HepG2 (cell line): ENCODE results near the gene RNF40. TPM values are rescaled to one million over a fixed set of nuclear protein-coding genes. Genes with fewer than 3 reads are reported as not detected.

Experiments
- CBX2 ChIP-seq, 2 experiments: fragments of 200-600 bp in 1 of 2; sonication (generic); formaldehyde crosslinking in 1 of 2; IDR thresholded peaks; 2 replicates each; pipeline versions ENCODE4 v1.7.0 to v1.8.1; 2018 to 2022; ENCODE audit warnings: low read depth in 2 of 2, low read length in 1 of 2, mild to moderate bottlenecking in 1 of 2, missing genetic modification reagents in 1 of 2
- GTF2F1 ChIP-seq: fragments of 150-350 bp; IDR thresholded peaks from 2 replicates; pipeline ENCODE4 v1.6.1; 2014; ENCODE audit warnings: low read length
- IKZF5 ChIP-seq: IDR thresholded peaks from 2 replicates; pipeline ENCODE4 v1.6.1; 2018; ENCODE audit warnings: missing genetic modification reagents, mild to moderate bottlenecking, missing compliant biosample characterization
- KLF13 ChIP-seq: sonication (generic); formaldehyde crosslinking; IDR thresholded peaks from 2 replicates; pipeline ENCODE4 v1.4.0; 2020; ENCODE audit warnings: mild to moderate bottlenecking, missing genetic modification reagents
- LCORL ChIP-seq, 2 experiments: fragments of 450-650 bp in 1 of 2; sonication (generic) in 1 of 2; formaldehyde crosslinking in 1 of 2; IDR thresholded peaks; 2 replicates each; pipeline versions ENCODE4 v1.5.0 to v1.6.1; 2017 to 2020; ENCODE audit warnings: antibody characterized with exemption in 1 of 2, missing genetic modification reagents in 1 of 2
- MED8 ChIP-seq: sonication (generic); formaldehyde crosslinking; IDR thresholded peaks from 2 replicates; pipeline ENCODE4 v1.8.1; 2023; ENCODE audit warnings: mild to moderate bottlenecking, missing genetic modification reagents; ENCODE audit not compliant: insufficient replicate concordance
- NFE2L1 ChIP-seq: sonication (generic); formaldehyde crosslinking; IDR thresholded peaks from 2 replicates; pipeline ENCODE4 v1.4.0; 2020; ENCODE audit warnings: missing genetic modification reagents, mild to moderate bottlenecking, borderline replicate concordance
- PRMT3 ChIP-seq: sonication (generic); formaldehyde crosslinking; IDR thresholded peaks from 2 replicates; pipeline ENCODE4 v1.8.1; 2022; ENCODE audit warnings: low read depth, mild to moderate bottlenecking, moderate library complexity, missing genetic modification reagents, borderline replicate concordance
- REXO4 ChIP-seq: sonication (generic); formaldehyde crosslinking; IDR thresholded peaks from 2 replicates; pipeline ENCODE4 v1.8.0; 2022; ENCODE audit warnings: missing genetic modification reagents, mild to moderate bottlenecking, borderline replicate concordance
- SRSF9 ChIP-seq: fragments of 200-400 bp; formaldehyde crosslinking; IDR thresholded peaks from 2 replicates; pipeline ENCODE4 v1.6.1; 2018; ENCODE audit warnings: borderline replicate concordance, mild to moderate bottlenecking, low read depth, low read length; ENCODE audit not compliant: insufficient read depth, poor library complexity, severe bottlenecking
- STAT5B ChIP-seq: sonication (generic); formaldehyde crosslinking; IDR thresholded peaks from 2 replicates; pipeline ENCODE4 v1.4.0; 2020; ENCODE audit warnings: missing genetic modification reagents
- TEAD2 ChIP-seq: sonication (generic); formaldehyde crosslinking; IDR thresholded peaks from 2 replicates; pipeline ENCODE4 v1.9.0; 2021; ENCODE audit warnings: missing genetic modification reagents
- ZNF331 ChIP-seq: sonication (generic); formaldehyde crosslinking; IDR thresholded peaks from 2 replicates; pipeline ENCODE4 v1.4.0; 2020; ENCODE audit warnings: missing genetic modification reagents
- ZNF430 ChIP-seq: sonication (generic); formaldehyde crosslinking; IDR thresholded peaks from 2 replicates; pipeline ENCODE4 v1.9.0; 2021; ENCODE audit warnings: mild to moderate bottlenecking, missing genetic modification reagents
- ZNF432 ChIP-seq: sonication (generic); formaldehyde crosslinking; IDR thresholded peaks from 2 replicates; pipeline ENCODE4 v1.5.0; 2020; ENCODE audit warnings: missing genetic modification reagents, mild to moderate bottlenecking, borderline replicate concordance
- ZNF772 ChIP-seq: sonication (generic); formaldehyde crosslinking; IDR thresholded peaks from 2 replicates; pipeline ENCODE4 v1.5.0; 2020; ENCODE audit warnings: mild to moderate bottlenecking, missing genetic modification reagents
- ZZZ3 ChIP-seq: sonication (generic); formaldehyde crosslinking; IDR thresholded peaks from 2 replicates; pipeline ENCODE4 v1.4.0; 2020; ENCODE audit warnings: missing genetic modification reagents, mild to moderate bottlenecking, borderline replicate concordance
- polyA plus RNA-seq, 8 experiments: library from polyadenylated mRNA; depleted of rRNA in 3 of 8; stranded (reverse) in 7 of 8; unstranded in 1 of 8; fragments of >200 nt; fragmentation: Illumina TruSeq in 4 of 8; extraction: Trizol in 4 of 8; gene quantifications; 2 replicates each; pipeline versions ENCODE4 v1.2.1 to v1.2.3, GENCODE V29; 2011 to 2016; ENCODE audit warnings: low read depth in 4 of 8, missing spikeins in 1 of 8, mixed read lengths in 1 of 8; ENCODE audit not compliant: insufficient read depth in 1 of 8
- total RNA-seq, 5 experiments: library from RNA; depleted of rRNA; stranded (reverse); fragments of >200 nt; fragmentation: Illumina TruSeq; extraction: Trizol; gene quantifications; 2 replicates each; pipeline ENCODE4 v1.2.3, GENCODE V29; 2016; ENCODE audit warnings: low read depth in 1 of 5
- TF ChIP-seq, protein P1 (sequence below), 2 experiments: fragments of 450-650 bp in 1 of 2; sonication (generic) in 1 of 2; formaldehyde crosslinking; IDR thresholded peaks; 2 replicates each; pipeline versions ENCODE4 v1.5.0 to v1.8.0; 2020 to 2022; ENCODE audit warnings: mild to moderate bottlenecking in 1 of 2, missing genetic modification reagents in 1 of 2
- TF ChIP-seq, protein P2 (sequence below): sonication (generic); formaldehyde crosslinking; IDR thresholded peaks from 2 replicates; pipeline ENCODE4 v1.4.0; 2020; ENCODE audit warnings: missing genetic modification reagents, mild to moderate bottlenecking, borderline replicate concordance
- TF ChIP-seq, protein P3 (sequence below): sonication (generic); formaldehyde crosslinking; IDR thresholded peaks from 2 replicates; pipeline ENCODE4 v1.4.0; 2020; ENCODE audit warnings: missing genetic modification reagents, borderline replicate concordance
- TF ChIP-seq, protein P4 (sequence below): sonication (generic); formaldehyde crosslinking; IDR thresholded peaks from 2 replicates; pipeline ENCODE4 v1.5.0; 2020; ENCODE audit warnings: missing genetic modification reagents

RNF40 gene
- total and polyA plus RNA-seq, 2 of the 13 experiments (the other 11 are each of a cell fraction or from before 2014, with no cell fraction given), result 84.0 to 85.6 TPM

- TF ChIP-seq, protein P1, sequence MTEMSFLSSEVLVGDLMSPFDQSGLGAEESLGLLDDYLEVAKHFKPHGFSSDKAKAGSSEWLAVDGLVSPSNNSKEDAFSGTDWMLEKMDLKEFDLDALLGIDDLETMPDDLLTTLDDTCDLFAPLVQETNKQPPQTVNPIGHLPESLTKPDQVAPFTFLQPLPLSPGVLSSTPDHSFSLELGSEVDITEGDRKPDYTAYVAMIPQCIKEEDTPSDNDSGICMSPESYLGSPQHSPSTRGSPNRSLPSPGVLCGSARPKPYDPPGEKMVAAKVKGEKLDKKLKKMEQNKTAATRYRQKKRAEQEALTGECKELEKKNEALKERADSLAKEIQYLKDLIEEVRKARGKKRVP (CRISPR knock-in tag; IDR thresholded peaks at IDR 0.05), result peak in 1 of 2 experiments; percentile 96; a peak in 2 of 4 replicates
- TF ChIP-seq ZNF432 (CRISPR knock-in tag), result no peak
- no peak for TF ChIP-seq LCORL (IDR thresholded peaks at IDR 0.05)
- peak; percentile 97 for TF ChIP-seq LCORL (CRISPR knock-in tag; IDR thresholded peaks at IDR 0.05)
- no peak for TF ChIP-seq TEAD2 (CRISPR knock-in tag)
- TF ChIP-seq STAT5B, result peak; percentile 44; the same call in 1 of the 2 replicates
- TF ChIP-seq NFE2L1 (CRISPR knock-in tag), result peak; percentile 22; the same call in 1 of the 2 replicates
- TF ChIP-seq, protein P2, sequence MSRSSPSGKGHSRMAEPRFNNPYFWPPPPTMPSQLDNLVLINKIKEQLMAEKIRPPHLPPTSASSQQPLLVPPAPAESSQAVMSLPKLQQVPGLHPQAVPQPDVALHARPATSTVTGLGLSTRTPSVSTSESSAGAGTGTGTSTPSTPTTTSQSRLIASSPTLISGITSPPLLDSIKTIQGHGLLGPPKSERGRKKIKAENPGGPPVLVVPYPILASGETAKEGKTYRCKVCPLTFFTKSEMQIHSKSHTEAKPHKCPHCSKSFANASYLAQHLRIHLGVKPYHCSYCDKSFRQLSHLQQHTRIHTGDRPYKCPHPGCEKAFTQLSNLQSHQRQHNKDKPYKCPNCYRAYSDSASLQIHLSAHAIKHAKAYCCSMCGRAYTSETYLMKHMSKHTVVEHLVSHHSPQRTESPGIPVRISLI (CRISPR knock-in tag), result peak; percentile 40
- peak; percentile 97 for TF ChIP-seq ZNF772 (CRISPR knock-in tag)
- no peak for TF ChIP-seq CBX2 (IDR thresholded peaks at IDR 0.05; ENCODE audit: low read depth, low read length)
- peak; percentile 31; the same call in 1 of the 2 replicates for TF ChIP-seq CBX2 (CRISPR knock-in tag; IDR thresholded peaks at IDR 0.05; ENCODE audit: low read depth)
- TF ChIP-seq ZZZ3 (CRISPR knock-in tag), result peak; percentile 54
- no peak for TF ChIP-seq GTF2F1
- TF ChIP-seq IKZF5, result peak; percentile 94
- TF ChIP-seq KLF13 (CRISPR knock-in tag), result peak; percentile 65; the same call in 1 of the 2 replicates
- TF ChIP-seq, protein P3, sequence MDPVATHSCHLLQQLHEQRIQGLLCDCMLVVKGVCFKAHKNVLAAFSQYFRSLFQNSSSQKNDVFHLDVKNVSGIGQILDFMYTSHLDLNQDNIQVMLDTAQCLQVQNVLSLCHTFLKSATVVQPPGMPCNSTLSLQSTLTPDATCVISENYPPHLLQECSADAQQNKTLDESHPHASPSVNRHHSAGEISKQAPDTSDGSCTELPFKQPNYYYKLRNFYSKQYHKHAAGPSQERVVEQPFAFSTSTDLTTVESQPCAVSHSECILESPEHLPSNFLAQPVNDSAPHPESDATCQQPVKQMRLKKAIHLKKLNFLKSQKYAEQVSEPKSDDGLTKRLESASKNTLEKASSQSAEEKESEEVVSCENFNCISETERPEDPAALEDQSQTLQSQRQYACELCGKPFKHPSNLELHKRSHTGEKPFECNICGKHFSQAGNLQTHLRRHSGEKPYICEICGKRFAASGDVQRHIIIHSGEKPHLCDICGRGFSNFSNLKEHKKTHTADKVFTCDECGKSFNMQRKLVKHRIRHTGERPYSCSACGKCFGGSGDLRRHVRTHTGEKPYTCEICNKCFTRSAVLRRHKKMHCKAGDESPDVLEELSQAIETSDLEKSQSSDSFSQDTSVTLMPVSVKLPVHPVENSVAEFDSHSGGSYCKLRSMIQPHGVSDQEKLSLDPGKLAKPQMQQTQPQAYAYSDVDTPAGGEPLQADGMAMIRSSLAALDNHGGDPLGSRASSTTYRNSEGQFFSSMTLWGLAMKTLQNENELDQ, result 0 out of 2 replicates have a peak, but pooled peaks have one; percentile 9
- TF ChIP-seq REXO4 (CRISPR knock-in tag), result peak; percentile 79; the same call in 1 of the 2 replicates
- TF ChIP-seq, protein P4, sequence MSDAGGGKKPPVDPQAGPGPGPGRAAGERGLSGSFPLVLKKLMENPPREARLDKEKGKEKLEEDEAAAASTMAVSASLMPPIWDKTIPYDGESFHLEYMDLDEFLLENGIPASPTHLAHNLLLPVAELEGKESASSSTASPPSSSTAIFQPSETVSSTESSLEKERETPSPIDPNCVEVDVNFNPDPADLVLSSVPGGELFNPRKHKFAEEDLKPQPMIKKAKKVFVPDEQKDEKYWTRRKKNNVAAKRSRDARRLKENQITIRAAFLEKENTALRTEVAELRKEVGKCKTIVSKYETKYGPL (CRISPR knock-in tag), result no peak; the same call in 1 of the 2 replicates
- no peak for TF ChIP-seq SRSF9
- peak; percentile 90 for TF ChIP-seq ZNF430
- peak; percentile 46 for TF ChIP-seq MED8 (CRISPR knock-in tag)
- peak; percentile 66 for TF ChIP-seq ZNF331 (CRISPR knock-in tag)
- TF ChIP-seq PRMT3 (CRISPR knock-in tag), result no peak; the same call in 1 of the 2 replicates
Observed at GRCh38 chr16:30775392-30776188, 13.5 kb downstream of the RNF40 start (continued).
